Ovary (tissue), 3 donors: ENCODE results near the gene GTF3C1.

ENCODE experiments used
- CTCF ChIP-seq, 3 donors: fragments of 450-650 bp in 2 of 3; fragments of 200-600 bp in 1 of 3; IDR thresholded peaks; one replicate each; pipeline versions ENCODE4 v1.5.1 to v1.8.0; 2016 to 2022; ENCODE audit warnings: antibody characterized with exemption in 3 of 3, mild to moderate bottlenecking in 1 of 3
- EP300 ChIP-seq: sonication (generic); formaldehyde crosslinking; IDR thresholded peaks from one replicate; pipeline ENCODE4 v1.6.1; 2017; ENCODE audit warnings: antibody characterized with exemption
- POLR2A ChIP-seq: fragments of 450-650 bp; IDR thresholded peaks from one replicate; pipeline ENCODE4 v1.6.1; 2017; ENCODE audit warnings: antibody characterized with exemption, mild to moderate bottlenecking, moderate library complexity
- donor health status: DM: no; HTN: no; CAD: no.

DNA sequence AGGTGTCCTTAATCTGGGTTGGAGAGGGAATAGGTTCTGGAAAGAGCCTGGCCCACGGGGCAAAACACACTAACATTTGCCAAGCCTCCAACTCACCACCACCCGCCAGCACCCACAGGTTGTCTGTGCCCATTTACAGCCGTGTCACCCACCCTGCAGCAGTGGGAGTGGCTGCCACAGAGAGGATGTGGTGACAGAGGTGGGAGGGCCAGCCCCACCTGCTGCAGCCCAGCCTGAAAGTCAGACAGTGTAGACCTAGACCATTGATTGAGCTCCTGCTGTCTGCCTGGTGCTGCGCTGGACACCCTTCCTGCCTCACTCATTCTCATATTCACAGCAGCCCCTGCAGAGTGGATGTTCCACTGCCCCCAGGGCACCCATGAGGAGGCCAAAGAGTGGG lies 103.0 kb downstream of the GTF3C1 start:
- TF ChIP-seq CTCF (IDR thresholded peaks at IDR 0.05) (no peak), POLR2A (no peak), EP300 (no peak)
